OCI-M2 (cell line): ENCODE data around the gene ADAMTS2.

Experiments used
- DNase-seq: peaks from one replicate; lab custom pipeline; 2025; ENCODE audit not compliant: unreplicated experiment; lab: John Stamatoyannopoulos, UW

ADAMTS2 gene

GRCh38 chr5:179185256-179185940 is 159.9 kb downstream of the ADAMTS2 start:
- no peak for DNase-seq

- no peak for DNase-seq
Measured at GRCh38 chr5:179184521-179185050, 160.7 kb downstream of the ADAMTS2 start.

GRCh38 chr5:179183481-179183880 is 161.8 kb downstream of the ADAMTS2 start:
- DNase-seq: no peak

GRCh38 chr5:179182601-179183000 is 162.7 kb downstream of the ADAMTS2 start:
- no peak for DNase-seq

- DNase-seq: no peak
Measured at GRCh38 chr5:179181988-179182387, 163.3 kb downstream of the ADAMTS2 start.

GRCh38 chr5:179180921-179181645 is 164.2 kb downstream of the ADAMTS2 start:
- DNase-seq: no peak

GRCh38 chr5:179180061-179180610 is 165.1 kb downstream of the ADAMTS2 start:
- no peak for DNase-seq

- DNase-seq: no peak
Measured at GRCh38 chr5:179177711-179178575, 167.3 kb downstream of the ADAMTS2 start.

- no peak for DNase-seq
Measured at GRCh38 chr5:179176571-179177230, 168.6 kb downstream of the ADAMTS2 start.

GRCh38 chr5:179176166-179176565 is 169.1 kb downstream of the ADAMTS2 start:
- no peak for DNase-seq

GRCh38 chr5:179171816-179172745 is 173.2 kb downstream of the ADAMTS2 start:
- no peak for DNase-seq

GRCh38 chr5:179171251-179171815 is 173.9 kb downstream of the ADAMTS2 start:
- no peak for DNase-seq

GRCh38 chr5:179170606-179171005 is 174.7 kb downstream of the ADAMTS2 start:
- no peak for DNase-seq

- no peak for DNase-seq
Measured at GRCh38 chr5:179169836-179170235, 175.4 kb downstream of the ADAMTS2 start.

- DNase-seq: no peak
Measured at GRCh38 chr5:179168664-179169063, 176.6 kb downstream of the ADAMTS2 start.

- no peak for DNase-seq
Measured at GRCh38 chr5:179167871-179168451, 177.3 kb downstream of the ADAMTS2 start.

GRCh38 chr5:179166886-179167841 is 178.1 kb downstream of the ADAMTS2 start:
- no peak for DNase-seq
